Fibroblast of skin of right biceps (primary cell): ENCODE data around the gene MLPH.
A peak's percentile ranks its signal among the peaks of the same experiment; 100 is the strongest.
"Not testable (repeated sequence)": the region's sequence is repeated elsewhere in the genome, so short reads cannot be mapped to it uniquely, and the experiment has no call there.

Experiments used
- DNase-seq: peaks from one replicate; pipeline ENCODE4 v3.0.0-alpha.2; 2013

The MLPH gene

GRCh38 chr2:237459226-237459625 lies 27.8 kb upstream of the MLPH start:
- DNase-seq, result no peak

DNA sequence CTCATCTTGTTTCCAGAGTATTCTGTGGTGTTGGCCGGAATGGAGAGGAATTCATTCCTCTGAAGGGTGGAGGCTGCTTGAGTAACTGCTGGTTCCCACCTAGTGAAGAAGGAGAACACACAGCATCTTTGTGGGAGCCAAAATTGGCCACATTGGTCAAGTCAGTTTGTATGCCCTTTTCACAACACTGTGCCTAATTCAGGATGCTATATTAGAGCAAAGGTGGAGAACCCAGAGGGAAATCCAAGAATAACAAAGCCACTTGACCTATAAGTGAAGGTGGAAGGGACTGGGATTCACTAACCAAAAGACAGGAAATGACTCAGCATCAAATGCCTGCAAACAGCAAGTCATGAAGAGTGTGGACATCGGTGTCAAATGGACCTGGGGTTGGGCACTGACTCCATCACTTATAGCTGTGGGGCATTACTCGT lies 27.3 kb upstream of the MLPH start:
- peak; percentile 87 for DNase-seq

DNA sequence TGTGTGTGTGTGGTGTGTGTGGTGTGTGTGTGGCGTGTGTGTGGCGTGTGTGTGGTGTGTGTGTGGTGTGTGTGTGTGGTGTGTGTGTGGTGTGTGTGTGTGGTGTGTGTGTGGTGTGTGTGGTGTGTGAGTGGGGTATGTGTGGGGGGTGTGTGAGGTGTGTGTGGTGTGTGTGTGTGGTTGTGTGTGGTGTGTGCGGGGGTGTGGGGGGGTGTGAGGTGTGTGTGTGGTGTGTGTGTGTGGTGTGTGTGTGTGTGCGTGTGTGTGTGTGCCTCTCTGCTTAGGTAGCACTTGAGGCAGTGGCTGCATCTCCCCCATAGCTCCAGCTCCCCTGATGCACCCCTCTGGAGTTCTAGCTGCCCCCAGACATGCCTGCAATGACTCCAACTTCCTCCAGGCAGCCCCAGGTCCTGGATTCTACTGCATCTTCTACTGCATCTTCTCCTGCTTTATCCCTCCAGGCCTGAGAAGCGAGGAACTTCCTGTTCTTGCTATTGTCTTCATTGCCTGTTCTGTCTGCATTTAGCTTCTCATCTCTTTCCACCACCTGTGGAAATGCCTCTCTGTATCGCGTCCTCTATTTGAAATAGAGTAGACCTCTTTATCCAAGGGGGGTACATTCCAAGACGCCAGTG lies 22.2 kb upstream of the MLPH start:
- no peak for DNase-seq

DNA sequence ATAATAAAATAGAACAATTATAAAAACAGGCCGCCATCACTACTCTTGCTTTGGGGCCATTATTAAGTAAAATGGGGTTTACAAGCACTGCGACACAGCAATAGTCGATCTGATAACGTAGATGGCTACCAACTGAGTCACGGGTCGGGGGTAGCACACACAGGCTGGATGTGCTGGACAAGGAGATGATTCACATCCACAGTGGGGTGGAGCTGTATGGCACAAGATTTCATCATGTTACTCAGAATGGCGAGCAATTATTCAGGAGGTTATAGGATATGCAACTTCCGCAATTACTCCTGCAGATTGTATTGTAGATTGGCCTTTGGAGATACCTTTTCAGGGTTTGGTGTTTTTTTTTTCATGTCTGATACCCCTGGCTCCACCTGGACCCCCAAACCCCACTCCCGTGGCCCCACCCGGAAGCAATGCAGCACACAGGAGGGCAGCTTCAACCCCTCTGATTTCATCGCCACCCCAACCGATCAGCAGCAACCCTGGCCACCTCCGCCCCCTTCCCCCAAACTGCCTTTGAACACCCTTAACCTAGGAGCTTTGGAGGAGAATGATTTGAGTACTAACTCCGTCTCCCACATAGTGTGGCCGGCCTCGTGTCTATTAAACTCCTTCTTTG lies 21.4 kb upstream of the MLPH start:
- peak; percentile 97 for DNase-seq

- DNase-seq, result peak; percentile 88
Observed at GRCh38 chr2:237466211-237466610, 20.8 kb upstream of the MLPH start.

DNA sequence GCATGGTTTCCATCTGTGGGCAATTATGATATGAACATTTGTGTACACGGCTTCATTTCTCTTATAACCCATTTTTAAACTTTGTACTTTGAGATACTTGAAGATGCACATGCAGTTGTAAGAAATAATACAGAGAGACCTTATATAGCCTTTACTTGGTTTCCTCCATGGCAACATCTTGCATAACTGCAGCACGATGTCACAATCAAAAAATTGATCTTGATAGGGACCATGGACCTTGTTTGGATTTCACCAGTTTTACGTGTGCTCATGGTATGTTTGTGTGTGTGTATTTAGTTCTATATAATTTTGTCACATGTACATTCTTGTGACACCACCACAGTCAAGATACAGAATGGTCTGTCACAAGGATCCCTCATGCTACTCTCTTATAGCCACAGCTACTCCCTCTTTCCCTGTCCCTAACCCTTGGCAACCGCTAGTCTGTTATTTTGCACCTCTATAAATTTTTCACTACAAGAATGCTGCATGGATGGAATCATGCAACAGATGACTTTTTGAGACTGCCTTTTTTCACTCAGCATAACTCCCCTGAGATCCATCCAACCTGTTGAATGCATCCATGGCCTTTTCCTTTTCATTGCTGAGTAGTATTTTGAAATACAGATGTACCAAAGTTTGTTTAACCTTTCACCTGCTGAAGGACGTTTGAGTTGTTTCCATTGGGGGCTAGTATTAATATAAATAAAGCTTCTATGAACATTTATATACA lies 19.4 kb upstream of the MLPH start:
- DNase-seq, result no peak

GRCh38 chr2:237469410-237469809 lies 17.6 kb upstream of the MLPH start:
- not testable (repeated sequence) for DNase-seq

DNA sequence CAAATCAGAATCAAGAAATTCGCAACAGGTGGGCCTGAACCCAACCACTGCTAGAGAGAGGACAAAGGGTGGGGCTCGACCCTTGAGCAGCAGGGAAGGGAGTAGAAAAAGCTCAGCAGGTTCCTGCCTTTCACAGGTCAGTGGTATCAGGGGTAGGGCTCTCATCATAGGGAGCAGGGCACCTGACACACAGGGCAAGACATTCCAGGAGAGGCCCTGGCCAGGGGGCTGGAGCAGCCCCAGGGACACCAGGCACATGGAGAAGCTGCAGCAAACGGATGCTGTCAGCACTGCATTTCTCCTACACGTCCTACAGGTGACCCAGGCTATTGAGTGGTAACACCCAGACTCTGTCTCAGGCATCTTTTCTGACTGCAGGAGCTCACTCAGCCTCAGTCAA lies 17.2 kb upstream of the MLPH start:
- no peak for DNase-seq

DNA sequence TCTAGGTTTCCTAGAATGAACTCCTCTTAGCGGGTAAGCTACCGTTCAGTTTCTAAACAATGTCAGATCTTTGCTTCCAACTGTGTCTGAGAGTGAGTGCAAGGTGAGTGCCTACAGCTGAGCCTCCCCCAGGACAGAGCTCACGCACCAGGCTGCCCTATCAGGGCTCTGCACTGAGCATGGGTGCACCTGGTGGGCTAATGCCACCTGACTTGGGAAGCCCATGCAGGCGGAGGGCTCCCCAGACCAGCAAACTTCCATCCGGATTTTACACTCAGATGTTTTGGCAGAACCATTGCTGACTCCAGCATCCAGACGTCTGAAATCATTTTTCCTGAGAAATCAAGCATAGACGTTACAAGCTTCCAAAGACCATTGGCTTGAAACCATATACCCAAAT lies 16.1 kb upstream of the MLPH start:
- no peak for DNase-seq

GRCh38 chr2:237471438-237472186 lies 15.4 kb upstream of the MLPH start:
- DNase-seq, result peak; percentile 56

DNA sequence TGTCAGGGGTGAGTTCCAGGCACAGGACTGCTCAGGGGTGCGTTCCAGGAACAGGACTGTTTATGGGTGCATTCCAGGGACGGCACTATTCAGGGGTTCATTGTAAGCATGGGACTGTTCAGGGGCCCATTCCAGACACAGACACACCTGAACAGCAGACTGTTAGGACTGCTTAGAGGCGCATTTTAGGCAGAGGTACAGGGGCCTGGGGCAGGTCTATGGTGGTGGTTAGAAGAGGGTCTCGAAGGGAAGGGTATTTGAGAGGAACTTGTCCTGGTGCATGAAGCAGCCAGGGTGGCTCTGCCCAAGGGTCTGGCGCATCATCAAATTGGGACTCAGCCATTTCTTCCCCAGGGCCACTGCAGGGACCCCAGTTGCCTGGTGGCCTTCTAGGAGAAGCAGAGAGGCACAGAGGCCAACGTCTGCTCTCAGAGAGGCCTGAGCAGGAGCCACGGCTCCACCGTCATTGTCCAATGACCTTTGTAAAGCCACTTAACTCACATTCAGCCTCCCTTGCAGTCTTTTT lies 14.8 kb upstream of the MLPH start:
- DNase-seq, result no peak

DNA sequence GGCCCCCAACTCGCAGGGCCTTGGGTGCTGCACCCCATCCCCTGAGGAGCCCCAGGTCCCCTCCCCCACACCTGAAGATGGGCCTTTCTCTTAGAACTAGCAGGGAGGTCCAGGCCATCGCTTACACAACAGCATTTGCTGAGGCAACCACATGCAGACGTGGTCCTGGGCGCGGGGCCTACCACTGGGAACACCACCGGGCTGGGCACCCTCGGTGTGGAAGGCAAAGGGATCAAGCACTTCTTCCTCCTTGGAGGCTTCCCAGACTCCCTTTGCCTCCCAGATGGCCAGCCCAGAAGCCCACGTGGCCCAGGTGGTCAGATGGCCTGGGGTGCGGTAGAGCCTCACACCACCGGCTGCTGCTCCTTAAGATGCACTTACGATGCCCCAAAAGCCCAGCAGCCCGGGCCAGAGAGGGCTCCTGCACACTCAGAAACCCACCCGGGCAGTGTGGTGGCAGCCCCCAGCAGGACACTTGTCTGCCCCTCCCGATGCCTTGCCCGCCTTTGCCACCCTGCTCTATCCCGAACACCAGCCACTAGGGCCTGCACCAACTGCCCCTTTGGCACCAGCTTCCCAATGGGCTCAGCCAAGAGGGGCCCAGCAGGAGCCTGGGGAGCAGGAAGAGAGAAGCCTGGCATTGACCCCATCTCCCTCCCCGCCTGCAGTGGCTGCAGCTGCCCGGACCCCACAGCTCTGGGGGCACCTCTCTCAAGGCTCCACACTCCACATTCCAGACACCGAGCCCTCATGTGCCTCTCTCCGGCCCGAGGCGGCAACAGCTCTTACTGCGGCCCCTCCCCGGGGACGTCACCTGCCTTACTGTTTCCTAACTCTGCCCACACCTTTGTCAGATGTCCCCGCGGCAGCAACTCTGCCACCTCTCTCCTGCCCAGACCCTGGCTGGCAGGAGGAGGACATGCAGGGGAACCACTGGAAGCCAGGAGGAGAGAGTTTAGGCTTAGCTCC lies 13.9 kb upstream of the MLPH start:
- no peak for DNase-seq

DNA sequence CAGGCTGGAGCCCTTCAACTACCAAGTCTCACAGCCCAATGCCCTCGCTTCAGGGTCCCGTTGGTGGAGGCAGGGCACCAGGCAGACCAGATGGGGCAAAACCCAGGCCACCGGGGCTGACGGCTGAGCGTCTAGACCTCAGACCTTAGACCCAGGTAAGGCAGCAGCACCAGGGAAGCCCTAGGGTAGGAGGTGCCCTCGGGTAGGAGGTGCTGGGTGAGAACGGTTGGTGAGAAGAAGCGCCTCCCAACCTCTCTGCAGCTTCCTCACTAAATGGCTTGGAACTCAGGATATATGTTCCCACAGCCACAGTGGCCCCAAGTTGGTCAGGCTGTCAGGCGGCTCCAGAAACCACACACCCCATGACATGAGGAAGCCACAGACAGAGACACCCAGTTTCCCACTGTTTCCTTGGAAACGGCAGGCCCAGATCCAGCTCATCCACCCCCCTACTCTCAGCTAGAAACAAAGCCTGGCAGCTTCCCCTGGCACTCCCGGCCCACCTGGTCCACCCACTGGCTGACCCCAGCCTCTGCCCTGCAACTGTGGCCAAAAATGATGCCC lies 13.1 kb upstream of the MLPH start:
- peak; percentile 79 for DNase-seq

DNA sequence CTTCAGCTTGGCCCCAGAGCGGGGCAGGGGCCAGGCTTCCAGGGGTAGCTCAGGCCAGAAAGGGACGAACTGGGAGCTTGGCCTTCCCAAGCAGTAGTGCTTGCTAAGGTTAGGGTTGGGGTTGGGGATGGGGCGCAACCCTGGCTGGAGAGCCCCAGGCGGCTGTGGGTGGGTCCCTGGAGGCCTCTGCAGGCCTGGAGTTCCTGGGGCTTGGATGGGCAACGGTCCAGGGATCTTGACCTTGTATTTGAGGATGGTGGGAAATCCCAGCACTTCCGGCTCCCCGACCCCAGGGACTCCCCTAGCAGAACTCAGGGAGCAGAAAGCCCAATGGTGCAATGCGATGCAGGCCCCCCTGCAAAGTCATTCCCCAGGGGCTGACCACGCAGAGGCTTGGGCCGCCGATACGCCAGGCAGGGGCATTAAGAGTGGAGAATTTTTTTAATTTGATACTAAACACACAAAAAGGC lies 12.6 kb upstream of the MLPH start:
- peak; percentile 30 for DNase-seq

DNA sequence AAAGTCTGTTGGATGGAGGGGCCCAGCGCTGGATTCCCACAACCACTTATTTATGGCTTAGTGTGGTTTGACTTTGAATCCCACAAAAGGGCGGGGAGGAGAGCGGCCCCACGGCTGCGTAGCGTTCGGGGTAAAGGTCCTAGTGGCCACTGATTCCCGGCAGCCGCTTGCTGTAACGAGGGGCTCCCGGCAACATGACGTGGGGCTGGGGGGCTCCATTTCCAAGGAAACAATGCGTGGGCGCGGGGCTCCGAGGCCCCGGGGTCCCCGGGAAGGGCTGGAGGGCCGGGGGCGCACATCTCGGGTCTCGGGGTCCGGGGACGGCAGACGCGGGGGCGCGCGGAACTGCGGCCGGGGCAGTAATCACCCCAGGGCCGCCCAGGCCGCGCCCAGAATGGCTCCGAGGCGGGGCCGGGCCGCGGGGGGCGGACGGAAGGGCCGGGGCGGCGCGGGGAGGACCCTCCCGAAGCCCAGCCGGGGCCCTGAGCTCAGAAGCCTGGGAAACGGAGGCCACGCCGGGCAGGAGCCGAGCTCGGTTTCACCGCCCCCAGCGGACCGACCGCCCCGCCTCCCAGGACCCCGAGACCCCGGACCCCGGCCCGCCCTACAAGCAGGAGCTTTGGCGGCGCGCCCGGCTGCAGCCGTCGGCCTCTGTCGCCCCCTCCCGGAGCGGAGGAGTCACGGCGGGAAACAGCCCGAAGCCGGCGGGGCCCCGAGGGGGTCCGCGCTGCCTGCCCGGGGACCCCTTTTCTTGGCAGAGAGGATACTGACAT lies 11.9 kb upstream of the MLPH start:
- peak; percentile 83 for DNase-seq

DNA sequence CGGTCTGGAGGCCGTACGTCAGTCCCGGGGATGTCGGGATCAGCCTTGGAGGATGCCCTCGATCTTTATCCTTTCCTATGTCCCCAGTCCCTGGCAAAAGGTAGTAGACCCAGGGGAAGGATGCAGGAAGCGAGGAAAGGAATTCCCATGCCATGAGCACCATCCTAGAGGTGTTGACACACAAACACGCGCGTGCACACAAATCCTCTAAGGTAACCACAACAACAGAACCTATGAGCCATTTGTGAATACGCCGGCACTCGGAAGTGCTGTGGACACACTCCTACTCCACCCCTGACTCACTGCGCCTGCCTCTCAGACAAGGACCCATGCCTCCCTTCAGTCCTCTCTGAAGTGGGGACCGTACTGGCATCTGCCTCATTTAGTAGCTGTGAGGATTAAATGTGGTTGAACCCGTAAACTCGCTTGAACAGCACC lies 11.3 kb upstream of the MLPH start:
- DNase-seq, result peak; percentile 74

GRCh38 chr2:237478095-237478494 lies 9.0 kb upstream of the MLPH start:
- DNase-seq, result no peak

DNA sequence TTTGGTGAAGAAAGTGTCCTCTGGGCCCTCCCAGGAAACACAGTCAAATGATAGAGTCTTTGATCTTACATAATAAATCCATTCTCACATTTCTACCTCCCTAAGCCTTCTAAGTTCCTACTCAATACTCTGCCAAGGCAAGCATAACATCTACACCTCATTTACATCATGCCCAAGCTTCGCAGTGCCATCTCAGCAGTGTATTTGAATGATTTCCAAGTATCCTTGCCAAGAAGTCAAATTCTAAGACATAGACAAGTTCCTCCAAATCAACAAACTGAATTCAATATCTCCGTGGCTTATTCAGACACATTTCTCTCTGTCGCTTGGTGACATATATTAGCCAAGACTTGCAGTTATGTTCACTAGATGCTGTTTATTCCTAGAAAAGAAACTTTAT lies 8.1 kb upstream of the MLPH start:
- no peak for DNase-seq

GRCh38 chr2:237479747-237480146 lies 7.3 kb upstream of the MLPH start:
- no peak for DNase-seq

DNA sequence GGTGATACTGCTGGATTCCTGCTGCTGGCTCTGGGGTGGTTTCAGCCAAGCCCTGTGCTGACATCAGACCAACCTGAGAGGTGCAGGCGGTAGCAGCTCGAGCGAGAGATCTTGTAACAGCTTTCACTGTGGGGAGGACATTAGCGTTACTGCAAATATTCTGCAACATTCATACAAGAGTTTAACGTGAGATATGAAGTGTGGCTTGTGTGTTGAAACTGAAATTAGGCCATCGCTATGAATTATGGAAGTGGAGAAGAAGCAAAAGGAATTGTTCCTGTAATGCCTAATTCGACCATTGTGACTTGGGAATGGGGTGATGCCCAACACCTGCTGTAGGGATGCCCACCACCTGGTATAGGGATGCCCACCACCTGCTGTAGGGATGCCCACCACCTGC lies 6.5 kb upstream of the MLPH start:
- no peak for DNase-seq
